Fibroblast of lung (primary cell): ENCODE measurements around the gene RBBP5.

ENCODE experiments used
- CTCF ChIP-seq, 2 donors: IDR thresholded peaks in 1 of 2; conservative IDR thresholded peaks in 1 of 2; 1 replicate in 1 of 2; 2 replicates in 1 of 2; pipeline ENCODE4 v1.5.1; 2011 to 2012; ENCODE audit warnings: low read length in 2 of 2, control low read depth in 1 of 2, inconsistent platforms in 1 of 2, low read depth in 1 of 2, mild to moderate bottlenecking in 1 of 2
- EZH2 ChIP-seq: IDR thresholded peaks from 2 replicates; pipeline ENCODE4 v1.5.1; 2012; ENCODE audit warnings: low read length, control low read depth, mild to moderate bottlenecking; ENCODE audit errors: missing control alignments

DNA sequence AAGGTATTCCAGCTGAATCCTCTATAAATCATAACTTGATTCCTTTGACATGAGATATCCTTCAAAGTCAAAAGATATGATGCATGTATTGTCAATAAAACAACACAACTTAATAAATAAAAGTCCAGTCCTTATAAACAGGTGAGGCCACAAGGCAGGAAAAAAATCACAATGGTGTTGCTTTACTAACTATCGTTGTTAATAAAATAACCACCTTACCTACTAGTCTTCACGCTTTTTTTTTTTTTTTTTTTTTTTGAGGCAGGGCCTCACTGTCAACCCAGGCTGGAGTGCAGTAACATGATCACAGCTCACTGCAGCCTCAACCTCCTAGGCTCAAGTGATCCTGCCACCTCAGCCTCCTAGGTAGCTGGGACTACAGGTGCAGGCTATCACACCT is 37.4 kb downstream of the RBBP5 start, which contains the start of gene TMEM81:
- no peak for TF ChIP-seq CTCF (conservative IDR thresholded peaks at IDR 0.05 in 1 of 2, IDR thresholded peaks at IDR 0.05 in 1 of 2; ENCODE audit: low read depth in 1 of 2, low read length in 2 of 2)
- no peak for TF ChIP-seq EZH2
